Adrenal gland (tissue), 12 donors: ENCODE data around the gene CYFIP1. TPM values are rescaled to one million over a fixed set of nuclear protein-coding genes. Genes with fewer than 3 reads are reported as not detected.

ENCODE experiments used
- DNase-seq, 7 donors: peaks; one replicate each; pipeline ENCODE4 v3.0.0-alpha.2; 2019 to 2020
- H3K27ac ChIP-seq, 5 donors: fragments of 200-600 bp; sonication (generic) in 4 of 5; 1 replicate in 3 of 5; 2 replicates in 2 of 5; pipeline versions ENCODE4 v1.5.1 to v1.8.0; 2016 to 2020; ENCODE audit warnings: mild to moderate bottlenecking in 1 of 5
- H3K27me3 ChIP-seq: fragments of 200-600 bp; 2 replicates; pipeline ENCODE4 v1.8.0; 2021
- H3K36me3 ChIP-seq, 2 donors: fragments of 200-600 bp; replicated peaks in 1 of 2; 1 replicate in 1 of 2; 2 replicates in 1 of 2; pipeline versions ENCODE4 v1.5.1 to v1.8.0; 2018 to 2022
- H3K4me1 ChIP-seq, 2 donors: fragments of 200-600 bp; replicated peaks in 1 of 2; 1 replicate in 1 of 2; 2 replicates in 1 of 2; pipeline versions ENCODE4 v1.5.1 to v1.8.0; 2018 to 2021
- H3K4me3 ChIP-seq, 4 donors: fragments of 200-600 bp; sonication (generic) in 3 of 4; one replicate each; pipeline ENCODE4 v1.5.1; 2016 to 2018
- H3K9me3 ChIP-seq, 3 donors: fragments of 200-600 bp; sonication (generic) in 1 of 3; replicated peaks in 1 of 3; 1 replicate in 2 of 3; 2 replicates in 1 of 3; pipeline versions ENCODE4 v1.5.1 to v1.8.0; 2016 to 2021
- POLR2A ChIP-seq, 2 donors: fragments of 450-650 bp; IDR thresholded peaks; one replicate each; pipeline ENCODE4 v1.6.1; 2017; ENCODE audit warnings: antibody characterized with exemption in 2 of 2, mild to moderate bottlenecking in 2 of 2, moderate library complexity in 1 of 2
- WGBS, 4 donors: extraction: QIAGEN DNeasy Blood & Tissue Kit in 2 of 4; methylation state at CpG; one replicate each; pipeline versions ENCODE4 v1.1.5 to v1.1.7; 2013 to 2017; 5-methylcytosine and 5-hydroxymethylcytosine counted together
- intact Hi-C, 2 donors: fragments of 100-400 bp; cut with DNase I; formaldehyde crosslinking; loops; one replicate each; pipeline versions ENCODE4 v1.14.1 to v1.15.0; 2022 to 2023
- polyA plus RNA-seq, 3 donors: library from polyadenylated mRNA; stranded (reverse); fragments of 200-250 nt in 2 of 3; fragments of 350-450 nt in 1 of 3; fragmentation: Illumina TruSeq in 1 of 3; extraction: RNeasy Lipid Tissue Mini Kit (QIAGEN cat#74804) in 1 of 3; gene quantifications; one replicate each; pipeline ENCODE4 v1.2.3, GENCODE V29; 2013 to 2014
- total RNA-seq, 9 donors: library from RNA; depleted of rRNA in 4 of 9; stranded (reverse); fragments of >200 nt in 4 of 9; fragments of 120-200 nt in 1 of 9; fragmentation: NEBNext Ultra II Directional in 1 of 9; extraction: Animal tissue kit (Norgen Biotek cat#: 25700) in 1 of 9; gene quantifications; one replicate each; pipeline versions ENCODE4 v1.1.0 to v1.2.4, GENCODE V29; 2013 to 2023
- TF ChIP-seq, protein P1 (sequence below), 6 experiments: fragments of 450-650 bp in 4 of 6; fragments of 200-600 bp in 2 of 6; sonication (generic) in 1 of 6; IDR thresholded peaks; 1 replicate in 5 of 6; 2 replicates in 1 of 6; pipeline versions ENCODE4 v1.5.1 to v1.8.0; 2016 to 2021; ENCODE audit warnings: antibody characterized with exemption in 6 of 6, mild to moderate bottlenecking in 2 of 6, moderate library complexity in 1 of 6
- donor health status: healthy with polysubstance abuse.
- donor health status: Bipolar disorder and iron deficiency.
- donor health status: DM: yes; HTN: yes; CAD: no.
- donor health status: DM: no; HTN: no; CAD: no.
- donor health status: DM: no; HTN: no; CAD: no.
- donor health status: DM: yes; HTN: yes; CAD: no.

Gene CYFIP1
- total and polyA plus RNA-seq, 12 donors, result 21.2 to 124 (median 85.0) TPM

- no peak overlapping the region for H3K4me3 ChIP-seq
- 89 to 93% (median 90%) methylated on average over 16 to 19 of the region's 19 CpGs for WGBS, 4 donors
- DNase-seq, result no peak
- no peak overlapping the region for H3K27ac ChIP-seq
- TF ChIP-seq, protein P1, sequence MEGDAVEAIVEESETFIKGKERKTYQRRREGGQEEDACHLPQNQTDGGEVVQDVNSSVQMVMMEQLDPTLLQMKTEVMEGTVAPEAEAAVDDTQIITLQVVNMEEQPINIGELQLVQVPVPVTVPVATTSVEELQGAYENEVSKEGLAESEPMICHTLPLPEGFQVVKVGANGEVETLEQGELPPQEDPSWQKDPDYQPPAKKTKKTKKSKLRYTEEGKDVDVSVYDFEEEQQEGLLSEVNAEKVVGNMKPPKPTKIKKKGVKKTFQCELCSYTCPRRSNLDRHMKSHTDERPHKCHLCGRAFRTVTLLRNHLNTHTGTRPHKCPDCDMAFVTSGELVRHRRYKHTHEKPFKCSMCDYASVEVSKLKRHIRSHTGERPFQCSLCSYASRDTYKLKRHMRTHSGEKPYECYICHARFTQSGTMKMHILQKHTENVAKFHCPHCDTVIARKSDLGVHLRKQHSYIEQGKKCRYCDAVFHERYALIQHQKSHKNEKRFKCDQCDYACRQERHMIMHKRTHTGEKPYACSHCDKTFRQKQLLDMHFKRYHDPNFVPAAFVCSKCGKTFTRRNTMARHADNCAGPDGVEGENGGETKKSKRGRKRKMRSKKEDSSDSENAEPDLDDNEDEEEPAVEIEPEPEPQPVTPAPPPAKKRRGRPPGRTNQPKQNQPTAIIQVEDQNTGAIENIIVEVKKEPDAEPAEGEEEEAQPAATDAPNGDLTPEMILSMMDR (IDR thresholded peaks at IDR 0.05), result no peak
- no peak for TF ChIP-seq POLR2A (IDR thresholded peaks at IDR 0.05)
- no peaks in the 10 kb centered on the region for H3K27me3 ChIP-seq
- H3K36me3 ChIP-seq, result peaks cover 0 to 52% of the 10 kb centered on the region in 2 donors
- intact Hi-C loops, result no loop called here
- no peaks in the 10 kb centered on the region for H3K9me3 ChIP-seq
- H3K4me1 ChIP-seq, result no peaks in the 10 kb centered on the region
These were observed 76.1 kb downstream of the CYFIP1 start for GRCh38 chr15:22903961-22904534.

GRCh38 chr15:22903427-22903826 is 76.7 kb downstream of the CYFIP1 start:
- no peaks in the 10 kb centered on the region for H3K27me3 ChIP-seq
- no peaks in the 10 kb centered on the region for H3K4me1 ChIP-seq
- intact Hi-C loops, result no loop called here
- H3K27ac ChIP-seq, result no peak overlapping the region
- DNase-seq, result no peak
- peaks cover 0 to 49% of the 10 kb centered on the region in 2 donors for H3K36me3 ChIP-seq
- H3K4me3 ChIP-seq, result no peak overlapping the region
- 80 to 95% (median 91%) methylated on average over 10 to 18 of the region's 18 CpGs for WGBS, 4 donors
- H3K9me3 ChIP-seq, result no peaks in the 10 kb centered on the region
- TF ChIP-seq, protein P1 (IDR thresholded peaks at IDR 0.05), result no peak
- no peak for TF ChIP-seq POLR2A (IDR thresholded peaks at IDR 0.05)

DNA sequence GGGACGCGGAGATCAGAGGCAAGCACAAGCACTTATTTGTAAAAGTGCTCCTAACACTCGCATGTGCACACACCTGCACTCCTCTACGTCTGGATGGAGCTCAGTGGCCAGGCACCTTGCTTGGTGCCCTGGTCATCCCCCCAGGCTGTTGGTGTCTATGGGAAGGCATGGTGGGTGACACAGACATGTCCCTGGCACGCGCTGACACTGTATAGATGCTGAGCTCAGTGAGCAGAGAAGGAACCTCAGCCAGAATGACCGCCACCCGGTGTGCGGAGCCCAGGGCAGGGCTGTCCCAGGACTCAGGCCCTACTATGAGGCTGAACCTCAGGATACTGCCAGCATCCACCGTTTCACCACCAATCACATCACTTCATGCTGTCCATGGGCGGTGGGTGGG is 77.2 kb downstream of the CYFIP1 start:
- Histone ChIP-seq H3K9me3 (no peaks in the 10 kb centered on the region), H3K4me1 (no peaks in the 10 kb centered on the region), H3K27me3 (no peaks in the 10 kb centered on the region), H3K36me3 (peaks cover 0 to 46% of the 10 kb centered on the region in 2 donors), H3K27ac (no peak overlapping the region), H3K4me3 (no peak overlapping the region)
- intact Hi-C loops, result no loop called here
- TF ChIP-seq, protein P1 (IDR thresholded peaks at IDR 0.05), result no peak
- TF ChIP-seq POLR2A (IDR thresholded peaks at IDR 0.05), result no peak
- WGBS, 4 donors, result 80 to 95% (median 92%) methylated on average over 1 to 11 of the region's 11 CpGs
- DNase-seq, result no peak

- Histone ChIP-seq H3K4me3 (no peak overlapping the region), H3K4me1 (no peaks in the 10 kb centered on the region), H3K27ac (no peak overlapping the region), H3K27me3 (no peaks in the 10 kb centered on the region), H3K9me3 (no peaks in the 10 kb centered on the region), H3K36me3 (peaks cover 0 to 46% of the 10 kb centered on the region in 2 donors)
- 83 to 91% (median 88%) methylated on average over 8 to 12 of the region's 12 CpGs for WGBS, 4 donors
- intact Hi-C loops, result no loop called here
- TF ChIP-seq, protein P1 (IDR thresholded peaks at IDR 0.05), result no peak
- TF ChIP-seq POLR2A (IDR thresholded peaks at IDR 0.05), result no peak
- DNase-seq, result no peak
These were observed 77.6 kb downstream of the CYFIP1 start for GRCh38 chr15:22902578-22902977.
